BE2C (cell line): ENCODE data around the gene ARIH2. TPM values are rescaled to one million over a fixed set of nuclear protein-coding genes. Genes with fewer than 3 reads are reported as not detected.

Experiments
- DNase-seq: peaks from one replicate; pipeline ENCODE4 v3.0.0-alpha.2; 2020
- H3K27me3 ChIP-seq: fragments of 250-450 bp; sonication (Bioruptor Pico); 2 replicates; pipeline ENCODE4 v1.5.1; 2020; ENCODE audit warnings: mild to moderate bottlenecking
- H3K36me3 ChIP-seq: fragments of 250-450 bp; sonication (Bioruptor Pico); 2 replicates; pipeline ENCODE4 v1.5.1; 2020; ENCODE audit warnings: mild to moderate bottlenecking
- H3K4me1 ChIP-seq: fragments of 250-450 bp; sonication (Bioruptor Pico); 2 replicates; pipeline ENCODE4 v1.5.1; 2020
- H3K4me3 ChIP-seq: 2 replicates; pipeline ENCODE4 v1.5.1; 2011; ENCODE audit warnings: low read depth, low read length
- H3K9me3 ChIP-seq: fragments of 250-450 bp; sonication (Bioruptor Pico); 2 replicates; pipeline ENCODE4 v1.5.1; 2020
- CTCF ChIP-seq: IDR thresholded peaks from 2 replicates; pipeline ENCODE4 v1.5.1; 2012; ENCODE audit warnings: mild to moderate bottlenecking, low read depth, low read length
- polyA plus RNA-seq: library from polyadenylated mRNA; unstranded; fragments of >200 nt; gene quantifications from one replicate; pipeline ENCODE4 v1.2.1, GENCODE V29; 2012; ENCODE audit warnings: low read depth, missing spikeins; ENCODE audit not compliant: insufficient read length, insufficient read depth

Gene ARIH2
- 75.8 TPM for polyA plus RNA-seq

GRCh38 chr3:48918388-48919214 lies at the start of gene ARIH2:
Gene ARIH2, plus strand, starts transcription at chr3:48918842. Its CDS starts 8,717 bp downstream, at chr3:48927559.
- H3K4me1 ChIP-seq: no peaks in the 10 kb centered on the region
- DNase-seq: peak; percentile 89
- H3K36me3 ChIP-seq: no peaks in the 10 kb centered on the region
- no peaks in the 10 kb centered on the region for H3K9me3 ChIP-seq
- TF ChIP-seq CTCF: no peak
- H3K4me3 ChIP-seq: peak within 1 kb of the TSS; percentile 81
- H3K27me3 ChIP-seq: no peaks in the 10 kb centered on the region

DNA sequence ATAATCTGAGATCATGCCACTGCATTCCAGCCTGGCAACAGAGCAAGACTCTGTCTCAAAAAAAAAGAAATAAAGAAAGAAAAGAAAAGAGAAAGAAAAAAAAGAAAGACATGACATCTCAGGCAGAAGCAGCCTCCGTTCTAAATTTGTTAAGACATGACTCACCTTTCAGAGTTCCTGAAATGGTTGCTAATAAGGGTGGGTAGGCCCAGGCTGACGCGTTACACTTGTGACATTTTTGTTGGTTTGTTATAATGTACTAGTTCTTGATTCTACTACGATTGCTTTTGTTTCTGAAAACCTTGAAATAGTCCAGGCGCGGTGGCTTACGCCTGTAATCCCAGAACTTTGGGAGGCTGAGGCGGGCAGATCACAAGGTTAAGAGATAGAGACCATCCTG lies 41.0 kb upstream of the ARIH2 start:
- DNase-seq: no peak
- no peak for TF ChIP-seq CTCF
- Histone ChIP-seq H3K9me3 (no peaks in the 10 kb centered on the region), H3K36me3 (no peaks in the 10 kb centered on the region), H3K4me3 (no peak overlapping the region), H3K27me3 (no peaks in the 10 kb centered on the region), H3K4me1 (no peaks in the 10 kb centered on the region)

DNA sequence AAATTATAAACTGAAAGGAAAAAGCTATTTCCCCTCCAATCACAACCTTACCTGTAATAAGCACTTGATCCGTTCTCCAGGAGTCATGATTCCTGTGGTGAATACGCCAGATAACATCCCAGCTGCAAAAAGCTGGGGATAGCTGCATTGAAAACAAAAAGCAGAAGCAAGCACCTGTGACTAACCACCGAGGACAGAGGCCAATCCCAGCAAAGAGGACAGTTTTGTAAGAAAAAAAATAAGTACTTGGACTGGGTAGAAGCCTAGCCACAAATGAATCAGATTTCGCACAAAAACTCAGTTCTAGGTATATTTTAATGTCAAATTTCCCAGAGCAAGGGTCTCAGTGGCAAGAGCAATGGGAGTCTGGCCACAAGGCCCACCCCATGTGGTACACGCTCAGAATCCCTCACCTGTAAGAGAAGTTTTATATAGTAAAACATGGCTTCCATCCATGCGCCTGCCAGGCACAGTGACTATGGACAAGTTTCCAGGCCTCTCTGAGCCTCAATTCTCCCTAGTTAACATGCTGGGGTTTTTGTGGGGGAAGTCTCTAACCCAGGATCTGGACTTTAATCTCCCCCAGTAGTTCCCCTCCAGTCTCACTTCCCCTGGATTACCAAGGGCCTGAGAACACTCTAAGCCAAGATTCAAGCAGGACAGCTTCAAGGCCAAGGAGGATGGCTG lies 39.2 kb upstream of the ARIH2 start:
- DNase-seq: no peak
- no peaks in the 10 kb centered on the region for H3K36me3 ChIP-seq
- no peak overlapping the region for H3K4me3 ChIP-seq
- H3K9me3 ChIP-seq: no peaks in the 10 kb centered on the region
- H3K27me3 ChIP-seq: no peaks in the 10 kb centered on the region
- H3K4me1 ChIP-seq: no peaks in the 10 kb centered on the region
- no peak for TF ChIP-seq CTCF

DNA sequence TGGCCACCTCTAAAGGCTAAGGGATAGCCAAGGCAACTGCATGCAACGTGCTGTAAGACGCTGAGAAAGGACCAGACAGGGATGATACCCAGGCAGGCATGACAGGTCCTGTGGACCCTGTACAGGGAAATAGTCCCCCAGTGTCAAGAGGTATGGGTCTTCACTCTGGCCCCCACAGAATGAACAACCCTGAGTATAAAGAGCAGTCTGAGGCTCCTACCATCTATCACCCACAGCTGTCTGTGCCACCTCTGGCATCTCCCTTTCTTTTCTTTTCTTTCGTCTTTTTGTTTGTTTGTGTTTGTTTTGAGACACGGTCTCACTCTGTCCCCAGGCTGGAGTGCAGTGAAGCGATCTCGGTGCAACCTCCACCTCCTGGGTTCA lies 38.7 kb upstream of the ARIH2 start:
- no peak overlapping the region for H3K4me3 ChIP-seq
- H3K4me1 ChIP-seq: no peaks in the 10 kb centered on the region
- DNase-seq: no peak
- TF ChIP-seq CTCF: no peak
- no peaks in the 10 kb centered on the region for H3K27me3 ChIP-seq
- no peaks in the 10 kb centered on the region for H3K9me3 ChIP-seq
- no peaks in the 10 kb centered on the region for H3K36me3 ChIP-seq

GRCh38 chr3:48881006-48881405 lies 37.6 kb upstream of the ARIH2 start:
- no peak for DNase-seq
- TF ChIP-seq CTCF: no peak
- H3K9me3 ChIP-seq: no peaks in the 10 kb centered on the region
- H3K27me3 ChIP-seq: no peaks in the 10 kb centered on the region
- no peaks in the 10 kb centered on the region for H3K36me3 ChIP-seq
- H3K4me3 ChIP-seq: no peak overlapping the region
- no peaks in the 10 kb centered on the region for H3K4me1 ChIP-seq

GRCh38 chr3:48881652-48882114 lies 37.0 kb upstream of the ARIH2 start:
- no peak for TF ChIP-seq CTCF
- no peak overlapping the region for H3K4me3 ChIP-seq
- H3K36me3 ChIP-seq: no peaks in the 10 kb centered on the region
- H3K4me1 ChIP-seq: no peaks in the 10 kb centered on the region
- no peaks in the 10 kb centered on the region for H3K9me3 ChIP-seq
- DNase-seq: no peak
- H3K27me3 ChIP-seq: no peaks in the 10 kb centered on the region
